ENCODE results near the gene BUD23. TPM values are rescaled to one million over a fixed set of nuclear protein-coding genes. Genes with fewer than 3 reads are reported as not detected.

BUD23 gene
- total and polyA plus RNA-seq, 9 of the 15 experiments (the other 6 are each of a cell fraction or from before 2014, with no cell fraction given): 79.5 to 270 (median 150) TPM

DNA sequence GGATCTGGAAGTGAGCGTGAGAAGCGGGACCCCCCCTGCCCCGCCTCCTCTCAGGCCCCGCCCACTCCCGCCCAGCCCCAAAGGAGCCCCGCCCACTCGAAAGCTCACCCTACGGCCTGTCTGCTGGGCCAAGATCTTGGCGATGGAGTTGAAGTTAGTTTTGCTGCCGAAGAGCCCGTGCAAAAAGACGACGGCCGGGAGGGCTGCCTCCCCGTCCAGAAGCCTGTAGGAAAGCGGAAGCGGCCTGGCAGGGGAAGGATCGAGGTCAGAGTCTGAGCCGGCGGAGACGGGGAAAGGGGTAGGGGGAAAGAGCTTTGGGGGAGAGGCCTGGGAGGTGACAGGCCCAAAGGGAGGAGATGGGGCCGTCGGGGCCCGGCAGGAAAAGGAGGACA, 54.8 kb downstream of the BUD23 start (continued):
- TF ChIP-seq, protein P1, sequence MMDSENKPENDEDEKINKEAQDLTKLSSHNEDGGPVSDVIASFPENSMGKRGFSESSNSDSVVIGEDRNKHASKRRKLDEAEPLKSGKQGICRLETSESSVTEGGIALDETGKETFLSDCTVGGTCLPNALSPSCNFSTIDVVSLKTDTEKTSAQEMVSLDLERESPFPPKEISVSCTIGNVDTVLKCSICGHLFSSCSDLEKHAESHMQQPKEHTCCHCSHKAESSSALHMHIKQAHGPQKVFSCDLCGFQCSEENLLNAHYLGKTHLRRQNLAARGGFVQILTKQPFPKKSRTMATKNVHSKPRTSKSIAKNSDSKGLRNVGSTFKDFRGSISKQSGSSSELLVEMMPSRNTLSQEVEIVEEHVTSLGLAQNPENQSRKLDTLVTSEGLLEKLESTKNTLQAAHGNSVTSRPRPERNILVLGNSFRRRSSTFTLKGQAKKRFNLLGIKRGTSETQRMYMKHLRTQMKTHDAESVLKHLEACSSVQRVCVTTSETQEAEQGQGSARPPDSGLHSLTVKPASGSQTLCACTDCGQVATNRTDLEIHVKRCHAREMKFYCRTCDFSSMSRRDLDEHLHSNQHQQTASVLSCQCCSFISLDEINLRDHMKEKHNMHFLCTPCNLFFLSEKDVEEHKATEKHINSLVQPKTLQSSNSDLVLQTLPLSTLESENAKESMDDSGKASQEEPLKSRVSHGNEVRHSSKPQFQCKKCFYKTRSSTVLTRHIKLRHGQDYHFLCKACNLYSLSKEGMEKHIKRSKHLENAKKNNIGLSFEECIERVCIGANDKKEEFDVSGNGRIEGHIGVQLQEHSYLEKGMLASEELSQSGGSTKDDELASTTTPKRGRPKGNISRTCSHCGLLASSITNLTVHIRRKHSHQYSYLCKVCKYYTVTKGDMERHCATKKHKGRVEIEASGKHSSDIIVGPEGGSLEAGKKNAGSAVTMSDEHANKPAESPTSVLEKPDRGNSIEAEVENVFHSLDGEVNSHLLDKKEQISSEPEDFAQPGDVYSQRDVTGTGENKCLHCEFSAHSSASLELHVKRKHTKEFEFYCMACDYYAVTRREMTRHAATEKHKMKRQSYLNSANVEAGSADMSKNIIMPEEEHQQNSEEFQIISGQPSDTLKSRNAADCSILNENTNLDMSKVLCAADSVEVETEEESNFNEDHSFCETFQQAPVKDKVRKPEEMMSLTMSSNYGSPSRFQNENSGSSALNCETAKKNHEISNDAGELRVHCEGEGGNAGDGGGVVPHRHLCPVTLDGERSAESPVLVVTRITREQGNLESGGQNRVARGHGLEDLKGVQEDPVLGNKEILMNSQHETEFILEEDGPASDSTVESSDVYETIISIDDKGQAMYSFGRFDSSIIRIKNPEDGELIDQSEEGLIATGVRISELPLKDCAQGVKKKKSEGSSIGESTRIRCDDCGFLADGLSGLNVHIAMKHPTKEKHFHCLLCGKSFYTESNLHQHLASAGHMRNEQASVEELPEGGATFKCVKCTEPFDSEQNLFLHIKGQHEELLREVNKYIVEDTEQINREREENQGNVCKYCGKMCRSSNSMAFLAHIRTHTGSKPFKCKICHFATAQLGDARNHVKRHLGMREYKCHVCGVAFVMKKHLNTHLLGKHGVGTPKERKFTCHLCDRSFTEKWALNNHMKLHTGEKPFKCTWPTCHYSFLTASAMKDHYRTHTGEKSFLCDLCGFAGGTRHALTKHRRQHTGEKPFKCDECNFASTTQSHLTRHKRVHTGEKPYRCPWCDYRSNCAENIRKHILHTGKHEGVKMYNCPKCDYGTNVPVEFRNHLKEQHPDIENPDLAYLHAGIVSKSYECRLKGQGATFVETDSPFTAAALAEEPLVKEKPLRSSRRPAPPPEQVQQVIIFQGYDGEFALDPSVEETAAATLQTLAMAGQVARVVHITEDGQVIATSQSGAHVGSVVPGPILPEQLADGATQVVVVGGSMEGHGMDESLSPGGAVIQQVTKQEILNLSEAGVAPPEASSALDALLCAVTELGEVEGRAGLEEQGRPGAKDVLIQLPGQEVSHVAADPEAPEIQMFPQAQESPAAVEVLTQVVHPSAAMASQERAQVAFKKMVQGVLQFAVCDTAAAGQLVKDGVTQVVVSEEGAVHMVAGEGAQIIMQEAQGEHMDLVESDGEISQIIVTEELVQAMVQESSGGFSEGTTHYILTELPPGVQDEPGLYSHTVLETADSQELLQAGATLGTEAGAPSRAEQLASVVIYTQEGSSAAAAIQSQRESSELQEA (IDR thresholded peaks at IDR 0.05; ENCODE audit: low read depth): peak; percentile 76
- TF ChIP-seq, protein P2, sequence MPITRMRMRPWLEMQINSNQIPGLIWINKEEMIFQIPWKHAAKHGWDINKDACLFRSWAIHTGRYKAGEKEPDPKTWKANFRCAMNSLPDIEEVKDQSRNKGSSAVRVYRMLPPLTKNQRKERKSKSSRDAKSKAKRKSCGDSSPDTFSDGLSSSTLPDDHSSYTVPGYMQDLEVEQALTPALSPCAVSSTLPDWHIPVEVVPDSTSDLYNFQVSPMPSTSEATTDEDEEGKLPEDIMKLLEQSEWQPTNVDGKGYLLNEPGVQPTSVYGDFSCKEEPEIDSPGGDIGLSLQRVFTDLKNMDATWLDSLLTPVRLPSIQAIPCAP (CRISPR knock-in tag; IDR thresholded peaks at IDR 0.05; ENCODE audit: borderline replicate concordance): no peak
- TF ChIP-seq, protein P3, sequence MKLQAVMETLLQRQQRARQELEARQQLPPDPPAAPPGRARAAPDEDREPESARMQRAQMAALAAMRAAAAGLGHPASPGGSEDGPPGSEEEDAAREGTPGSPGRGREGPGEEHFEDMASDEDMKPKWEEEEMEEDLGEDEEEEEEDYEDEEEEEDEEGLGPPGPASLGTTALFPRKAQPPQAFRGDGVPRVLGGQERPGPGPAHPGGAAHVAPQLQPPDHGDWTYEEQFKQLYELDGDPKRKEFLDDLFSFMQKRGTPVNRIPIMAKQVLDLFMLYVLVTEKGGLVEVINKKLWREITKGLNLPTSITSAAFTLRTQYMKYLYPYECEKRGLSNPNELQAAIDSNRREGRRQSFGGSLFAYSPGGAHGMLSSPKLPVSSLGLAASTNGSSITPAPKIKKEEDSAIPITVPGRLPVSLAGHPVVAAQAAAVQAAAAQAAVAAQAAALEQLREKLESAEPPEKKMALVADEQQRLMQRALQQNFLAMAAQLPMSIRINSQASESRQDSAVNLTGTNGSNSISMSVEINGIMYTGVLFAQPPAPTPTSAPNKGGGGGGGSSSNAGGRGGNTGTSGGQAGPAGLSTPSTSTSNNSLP (IDR thresholded peaks at IDR 0.05; ENCODE audit: borderline replicate concordance, low read depth, low read length): no peak
- no peak for TF ChIP-seq ZNF41 (CRISPR knock-in tag; conservative IDR thresholded peaks at IDR 0.05)
- no peak for TF ChIP-seq CREB5 (CRISPR knock-in tag; IDR thresholded peaks at IDR 0.05)
- no peak; the same call in none of the 2 replicates for TF ChIP-seq NFIC (IDR thresholded peaks at IDR 0.05)
- no peak for TF ChIP-seq BRCA1 (IDR thresholded peaks at IDR 0.05)
- TF ChIP-seq BRCA1 (CRISPR knock-in tag; IDR thresholded peaks at IDR 0.05): peak; percentile 67; the same call in 1 of the 2 replicates
- TF ChIP-seq, protein P4, sequence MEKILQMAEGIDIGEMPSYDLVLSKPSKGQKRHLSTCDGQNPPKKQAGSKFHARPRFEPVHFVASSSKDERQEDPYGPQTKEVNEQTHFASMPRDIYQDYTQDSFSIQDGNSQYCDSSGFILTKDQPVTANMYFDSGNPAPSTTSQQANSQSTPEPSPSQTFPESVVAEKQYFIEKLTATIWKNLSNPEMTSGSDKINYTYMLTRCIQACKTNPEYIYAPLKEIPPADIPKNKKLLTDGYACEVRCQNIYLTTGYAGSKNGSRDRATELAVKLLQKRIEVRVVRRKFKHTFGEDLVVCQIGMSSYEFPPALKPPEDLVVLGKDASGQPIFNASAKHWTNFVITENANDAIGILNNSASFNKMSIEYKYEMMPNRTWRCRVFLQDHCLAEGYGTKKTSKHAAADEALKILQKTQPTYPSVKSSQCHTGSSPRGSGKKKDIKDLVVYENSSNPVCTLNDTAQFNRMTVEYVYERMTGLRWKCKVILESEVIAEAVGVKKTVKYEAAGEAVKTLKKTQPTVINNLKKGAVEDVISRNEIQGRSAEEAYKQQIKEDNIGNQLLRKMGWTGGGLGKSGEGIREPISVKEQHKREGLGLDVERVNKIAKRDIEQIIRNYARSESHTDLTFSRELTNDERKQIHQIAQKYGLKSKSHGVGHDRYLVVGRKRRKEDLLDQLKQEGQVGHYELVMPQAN (IDR thresholded peaks at IDR 0.05; ENCODE audit: borderline replicate concordance): no peak; the same call in 1 of the 2 replicates
- no peak for TF ChIP-seq MCM7 (IDR thresholded peaks at IDR 0.05)
- TF ChIP-seq ZBTB43 (CRISPR knock-in tag; IDR thresholded peaks at IDR 0.05): no peak
- no peak for TF ChIP-seq BDP1 (IDR thresholded peaks at IDR 0.05; ENCODE audit: insufficient read depth, insufficient read length)
- no peak for TF ChIP-seq XRCC3 (IDR thresholded peaks at IDR 0.05)
